ENCODE results near the gene FAM89A. TPM values are rescaled to one million over a fixed set of nuclear protein-coding genes. Genes with fewer than 3 reads are reported as not detected.

Gene FAM89A
- total and polyA plus RNA-seq, 9 of the 15 experiments (the other 6 are each of a cell fraction or from before 2014, with no cell fraction given), result 8.7 to 66.2 (median 43.3) TPM

GRCh38 chr1:231040019-231040799, at the start of gene FAM89A (continued):
- TF ChIP-seq YY1 (IDR thresholded peaks at IDR 0.05; ENCODE audit: borderline replicate concordance in 1 of 3, control insufficient read depth in 1 of 3, extremely low read depth in 1 of 3, insufficient read depth in 3 of 3, insufficient read length in 1 of 3, insufficient replicate concordance in 2 of 3, low read depth in 1 of 3, low read length in 2 of 3) (peak in 1 of 3 experiments; percentile 9), CREB3L1 (IDR thresholded peaks at IDR 0.05; ENCODE audit: borderline replicate concordance, low read depth) (no peak), MAFK (IDR thresholded peaks at IDR 0.05; ENCODE audit: low read length) (no peak), ESRRA (IDR thresholded peaks at IDR 0.05; ENCODE audit: borderline replicate concordance, low read depth) (no peak), FOXK2 (conservative IDR thresholded peaks at IDR 0.05 in 1 of 2, IDR thresholded peaks at IDR 0.05 in 1 of 2; ENCODE audit: low read depth in 2 of 2) (no peak), KAT7 (CRISPR knock-in tag; IDR thresholded peaks at IDR 0.05; ENCODE audit: borderline replicate concordance) (0 out of 2 replicates have a peak, but pooled peaks have one; percentile 4), ELF4 (CRISPR knock-in tag; IDR thresholded peaks at IDR 0.05) (peak; percentile 88; the same call in 1 of the 2 replicates), HIVEP1 (CRISPR knock-in tag; IDR thresholded peaks at IDR 0.05) (no peak), PRPF4 (IDR thresholded peaks at IDR 0.05; ENCODE audit: insufficient read depth, low read depth, low read length, poor library complexity, severe bottlenecking) (no peak), SUPT5H (IDR thresholded peaks at IDR 0.05) (peak; percentile 87), FOS (IDR thresholded peaks at IDR 0.05; ENCODE audit: extremely low read depth, insufficient read length) (no peak), ARID3A (IDR thresholded peaks at IDR 0.05; ENCODE audit: borderline replicate concordance, low read depth, low read length) (no peak), SRSF1 (IDR thresholded peaks at IDR 0.05; ENCODE audit: low read depth, low read length) (no peak), ZNF79 (CRISPR knock-in tag; IDR thresholded peaks at IDR 0.05; ENCODE audit: low read depth) (no peak), HNRNPLL (IDR thresholded peaks at IDR 0.05; ENCODE audit: low read depth, low read length, poor library complexity, severe bottlenecking) (no peak), SMARCB1 (IDR thresholded peaks at IDR 0.05; ENCODE audit: insufficient read length, low read depth) (no peak), ZNF764 (CRISPR knock-in tag; IDR thresholded peaks at IDR 0.05; ENCODE audit: low read depth) (no peak), ZNF274 (IDR thresholded peaks at IDR 0.05; ENCODE audit: borderline replicate concordance, low read depth, low read length) (no peak), PHB (CRISPR knock-in tag; IDR thresholded peaks at IDR 0.05) (no peak), ZNF3 (CRISPR knock-in tag; IDR thresholded peaks at IDR 0.05) (no peak), ID3 (CRISPR knock-in tag; IDR thresholded peaks at IDR 0.05) (no peak), ID3 (tag; IDR thresholded peaks at IDR 0.05) (no peak), HDGF (IDR thresholded peaks at IDR 0.05) (peak; percentile 79), HMG20A (CRISPR knock-in tag; conservative IDR thresholded peaks at IDR 0.05) (no peak), DNMT1 (IDR thresholded peaks at IDR 0.05) (no peak), CBFA2T2 (conservative IDR thresholded peaks at IDR 0.05) (no peak)

All from K562 (cell line).